Keratinocyte (primary cell): ENCODE measurements around the gene GSC2. TPM values are rescaled to one million over a fixed set of nuclear protein-coding genes. Genes with fewer than 3 reads are reported as not detected.

Experiments used
- DNase-seq: peaks from one replicate; pipeline ENCODE4 v3.0.0-alpha.2; 2011; ENCODE audit warnings: low read depth, missing footprints, low spot score
- FAIRE-seq: peaks from 2 replicates; lab custom pipeline; 2011; peaks lifted over from hg19 to GRCh38; lab: Jason Lieb, UNC
- H2AFZ ChIP-seq: 2 replicates; pipeline ENCODE4 v1.6.0; 2012; ENCODE audit warnings: low read length, control low read depth, inconsistent platforms; ENCODE audit not compliant: control insufficient read depth
- H3K27ac ChIP-seq: 2 replicates; pipeline ENCODE4 v1.5.1; 2011; ENCODE audit warnings: low read length; ENCODE audit not compliant: control insufficient read depth, insufficient read depth
- H3K27me3 ChIP-seq: 3 replicates; pipeline ENCODE4 v1.6.0; 2011; ENCODE audit warnings: low read length; ENCODE audit not compliant: control insufficient read depth, insufficient read depth; ENCODE audit errors: extremely low read depth
- H3K36me3 ChIP-seq, 2 experiments: 2 replicates in 1 of 2; 3 replicates in 1 of 2; pipeline ENCODE4 v1.5.1; 2011; ENCODE audit warnings: low read length in 2 of 2, mild to moderate bottlenecking in 1 of 2; ENCODE audit not compliant: control insufficient read depth in 2 of 2, insufficient read depth in 2 of 2; ENCODE audit errors: extremely low read depth in 1 of 2
- H3K4me1 ChIP-seq: 3 replicates; pipeline ENCODE4 v1.5.1; 2011; ENCODE audit warnings: low read length; ENCODE audit not compliant: control insufficient read depth, insufficient read depth; ENCODE audit errors: extremely low read depth
- H3K4me2 ChIP-seq: 3 replicates; pipeline ENCODE4 v1.6.0; 2011; ENCODE audit warnings: low read depth, low read length; ENCODE audit not compliant: control insufficient read depth, insufficient read depth; ENCODE audit errors: extremely low read depth
- H3K4me3 ChIP-seq, 3 experiments: fragments of 200-600 bp in 1 of 3; sonication (generic) in 1 of 3; 2 replicates in 2 of 3; 3 replicates in 1 of 3; pipeline ENCODE4 v1.5.1; 2011 to 2016; ENCODE audit warnings: low read length in 3 of 3, mild to moderate bottlenecking in 3 of 3, control low read depth in 2 of 3, inconsistent platforms in 1 of 3, low read depth in 1 of 3, mixed read lengths in 1 of 3, mixed run types in 1 of 3, moderate library complexity in 1 of 3; ENCODE audit not compliant: control insufficient read depth in 2 of 3, insufficient read depth in 2 of 3; ENCODE audit errors: extremely low read depth in 1 of 3
- H3K79me2 ChIP-seq: 2 replicates; pipeline ENCODE4 v1.6.0; 2012; ENCODE audit warnings: low read length; ENCODE audit not compliant: control insufficient read depth, insufficient read depth
- H3K9ac ChIP-seq: 3 replicates; pipeline ENCODE4 v1.6.0; 2011; ENCODE audit warnings: low read length; ENCODE audit not compliant: control insufficient read depth, insufficient read depth; ENCODE audit errors: extremely low read depth
- H3K9me1 ChIP-seq: 3 replicates; pipeline ENCODE4 v1.6.0; 2011; ENCODE audit warnings: low read length; ENCODE audit not compliant: control insufficient read depth, insufficient read depth; ENCODE audit errors: extremely low read depth
- H3K9me3 ChIP-seq: 2 replicates; pipeline ENCODE4 v1.5.1; 2012; ENCODE audit warnings: low read depth, low read length; ENCODE audit not compliant: control insufficient read depth
- H4K20me1 ChIP-seq: 3 replicates; pipeline ENCODE4 v1.6.0; 2011; ENCODE audit warnings: low read length; ENCODE audit not compliant: control insufficient read depth, insufficient read depth; ENCODE audit errors: extremely low read depth
- CTCF ChIP-seq, 3 experiments: IDR thresholded peaks in 1 of 3; conservative IDR thresholded peaks in 1 of 3; optimal IDR thresholded peaks in 1 of 3; 2 replicates in 2 of 3; 3 replicates in 1 of 3; pipeline versions ENCODE3 to v1.5.1; 2011; ENCODE audit warnings: low read length in 3 of 3, mild to moderate bottlenecking in 3 of 3, moderate library complexity in 2 of 3, control low read depth in 1 of 3, inconsistent platforms in 1 of 3; ENCODE audit not compliant: insufficient read depth in 2 of 3; ENCODE audit errors: extremely low read depth in 1 of 3
- EZH2 ChIP-seq: IDR thresholded peaks from one replicate; pipeline ENCODE4 v1.6.1; 2012; ENCODE audit warnings: inconsistent platforms, mild to moderate bottlenecking, low read length, moderate library complexity
- dilution Hi-C: fragments of 300-500 bp; cut with MboI; formaldehyde crosslinking; loops from one replicate; pipeline ENCODE4 v1.7.0; 2020; ENCODE audit warnings: low sequenced_read_pairs; ENCODE audit not compliant: extremely low pct_ligation_motif_present
- polyA plus RNA-seq, 5 experiments: library from polyadenylated mRNA; depleted of rRNA in 3 of 5; stranded (reverse) in 3 of 5; stranded (forward) in 1 of 5; unstranded in 1 of 5; fragments of >200 nt; gene quantifications; 1 replicate in 1 of 5; 2 replicates in 3 of 5; 3 replicates in 1 of 5; pipeline versions ENCODE4 v1.2.1 to v1.2.3, GENCODE V29; 2011 to 2012; ENCODE audit warnings: missing spikeins in 2 of 5, low read depth in 1 of 5, low replicate concordance in 1 of 5

Gene GSC2
- polyA plus RNA-seq, 1 donor (not counting 4 experiments of a cell fraction or from before 2014, with no cell fraction given), result not detected

- peaks cover 37% of the 10 kb centered on the region for H3K79me2 ChIP-seq
Observed at GRCh38 chr22:19172213-19173046, 22.3 kb upstream of the GSC2 start.

GRCh38 chr22:19169947-19170318, 19.8 kb upstream of the GSC2 start:
- FAIRE-seq (no peak), DNase-seq (no peak)
- peak overlapping the region in 1 of 3 experiments; percentile 50 for H3K4me3 ChIP-seq
- H3K36me3 ChIP-seq, result peaks cover 2 to 6% of the 10 kb centered on the region in 2 experiments
- peaks cover 36% of the 10 kb centered on the region for H3K4me1 ChIP-seq
- no peak overlapping the region for H3K9ac ChIP-seq
- peaks cover 8% of the 10 kb centered on the region for H3K9me1 ChIP-seq
- peak overlapping the region; percentile 71 for H3K4me2 ChIP-seq
- H4K20me1 ChIP-seq, result peaks cover 6% of the 10 kb centered on the region
- H3K27ac ChIP-seq, result no peak overlapping the region
- H3K27me3 ChIP-seq, result peaks cover 39% of the 10 kb centered on the region
- TF ChIP-seq CTCF (optimal IDR thresholded peaks at IDR 0.05 in 1 of 3, IDR thresholded peaks at IDR 0.05 in 1 of 3, conservative IDR thresholded peaks at IDR 0.05 in 1 of 3; ENCODE audit: extremely low read depth in 1 of 3, insufficient read depth in 2 of 3, low read length in 3 of 3) (no peak), EZH2 (no peak)
- dilution Hi-C loops, result no loop called here
- H2AFZ ChIP-seq, result no peak overlapping the region
- peaks cover 27% of the 10 kb centered on the region for H3K79me2 ChIP-seq
- no peaks in the 10 kb centered on the region for H3K9me3 ChIP-seq

More at GRCh38 chr22:19172213-19173046, 22.3 kb upstream of the GSC2 start:
- Histone ChIP-seq H3K9ac (peak overlapping the region; percentile 98), H3K9me3 (no peaks in the 10 kb centered on the region), H3K27ac (peak overlapping the region; percentile 90), H3K4me2 (peak overlapping the region; percentile 100), H4K20me1 (peaks cover 6% of the 10 kb centered on the region), H3K4me3 (peak overlapping the region; percentile 90 to 99 (median 97)), H2AFZ (no peak overlapping the region), H3K36me3 (peaks cover 5 to 18% of the 10 kb centered on the region in 2 experiments), H3K9me1 (peaks cover 8% of the 10 kb centered on the region), H3K27me3 (peaks cover 28% of the 10 kb centered on the region), H3K4me1 (peaks cover 52% of the 10 kb centered on the region)
- no peak for DNase-seq
- dilution Hi-C loops, result no loop called here
- no peak for FAIRE-seq
- TF ChIP-seq CTCF (optimal IDR thresholded peaks at IDR 0.05 in 1 of 3, IDR thresholded peaks at IDR 0.05 in 1 of 3, conservative IDR thresholded peaks at IDR 0.05 in 1 of 3; ENCODE audit: extremely low read depth in 1 of 3, insufficient read depth in 2 of 3, low read length in 3 of 3), result no peak
- TF ChIP-seq EZH2, result no peak
